Esophagus (tissue), 2 donors: ENCODE results near the gene MFSD12. TPM values are rescaled to one million over a fixed set of nuclear protein-coding genes. Genes with fewer than 3 reads are reported as not detected.
A peak's percentile ranks its signal among the peaks of the same experiment; 100 is the strongest.
"Not testable (repeated sequence)": the region's sequence is repeated elsewhere in the genome, so short reads cannot be mapped to it uniquely, and the experiment has no call there.

ENCODE experiments used
- H3K27ac ChIP-seq, 2 donors: one replicate each; pipeline ENCODE4 v1.5.1; 2013; ENCODE audit warnings: low read depth in 2 of 2, mild to moderate bottlenecking in 2 of 2, inconsistent platforms in 1 of 2, low read length in 1 of 2, moderate library complexity in 1 of 2
- H3K27me3 ChIP-seq, 2 donors: one replicate each; pipeline ENCODE4 v1.6.1; 2013; ENCODE audit warnings: low read length in 2 of 2, control low read depth in 1 of 2, mild to moderate bottlenecking in 1 of 2; ENCODE audit not compliant: insufficient read depth in 2 of 2, control insufficient read depth in 1 of 2
- H3K36me3 ChIP-seq, 2 donors: one replicate each; pipeline ENCODE4 v1.6.1; 2013; ENCODE audit warnings: low read length in 1 of 2; ENCODE audit not compliant: control insufficient read depth in 2 of 2, insufficient read depth in 2 of 2
- H3K4me1 ChIP-seq, 2 donors: one replicate each; pipeline ENCODE4 v1.6.1; 2013; ENCODE audit warnings: low read length in 1 of 2; ENCODE audit not compliant: control insufficient read depth in 2 of 2, insufficient read depth in 2 of 2
- H3K4me3 ChIP-seq, 2 donors: one replicate each; pipeline ENCODE4 v1.5.1; 2013; ENCODE audit warnings: low read length in 2 of 2, mild to moderate bottlenecking in 2 of 2, low read depth in 1 of 2, moderate library complexity in 1 of 2
- H3K9me3 ChIP-seq, 2 donors: one replicate each; pipeline ENCODE4 v1.6.1; 2013; ENCODE audit warnings: mild to moderate bottlenecking in 2 of 2, low read depth in 1 of 2, low read length in 1 of 2, moderate library complexity in 1 of 2; ENCODE audit not compliant: control insufficient read depth in 2 of 2, insufficient read depth in 1 of 2
- WGBS, 2 donors: extraction: QIAGEN DNeasy Blood & Tissue Kit; methylation state at CpG; one replicate each; pipeline ENCODE4 v1.1.7; 2013; 5-methylcytosine and 5-hydroxymethylcytosine counted together
- polyA plus RNA-seq, 2 donors: library from polyadenylated mRNA; stranded (reverse); fragments of 200-250 nt; gene quantifications; one replicate each; pipeline ENCODE4 v1.2.3, GENCODE V29; 2013
- donor health status: healthy with polysubstance abuse.
- donor health status: Bipolar disorder and iron deficiency.

Gene MFSD12
- polyA plus RNA-seq, 2 donors: 26.8 to 27.5 TPM

DNA sequence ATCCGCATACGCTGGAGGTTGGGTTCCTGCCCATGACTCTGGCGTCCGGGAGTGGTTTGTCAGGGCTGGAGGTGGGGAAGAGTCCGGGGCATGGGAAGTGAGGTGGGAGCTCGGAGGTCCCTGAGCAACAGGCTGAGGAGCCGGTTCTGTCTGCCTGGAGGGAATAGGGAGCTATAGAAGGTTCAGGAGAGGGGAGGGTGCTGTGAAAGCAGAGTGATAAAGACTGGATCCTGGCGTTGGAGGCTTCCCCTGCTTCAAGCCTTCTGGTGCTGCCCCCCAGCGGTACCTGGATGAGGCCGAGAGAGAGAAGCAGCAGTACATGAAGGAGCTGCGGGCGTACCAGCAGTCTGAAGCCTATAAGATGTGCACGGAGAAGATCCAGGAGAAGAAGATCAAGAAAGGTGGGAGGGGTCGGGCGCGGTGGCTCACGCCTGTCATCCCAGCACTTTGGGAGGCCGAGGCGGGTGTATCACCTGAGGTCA, 17.9 kb upstream of the MFSD12 start:
- no peaks in the 10 kb centered on the region for H3K27me3 ChIP-seq
- WGBS, 2 donors: 84 to 90% methylated on average over 19 of the region's 19 CpGs
- H3K9me3 ChIP-seq: peaks cover 0 to 3% of the 10 kb centered on the region in 2 donors
- peaks cover 3 to 19% of the 10 kb centered on the region in 2 donors for H3K4me1 ChIP-seq
- no peak overlapping the region for H3K27ac ChIP-seq
- H3K36me3 ChIP-seq: peaks cover 0 to 4% of the 10 kb centered on the region in 2 donors
- H3K4me3 ChIP-seq: no peak overlapping the region

DNA sequence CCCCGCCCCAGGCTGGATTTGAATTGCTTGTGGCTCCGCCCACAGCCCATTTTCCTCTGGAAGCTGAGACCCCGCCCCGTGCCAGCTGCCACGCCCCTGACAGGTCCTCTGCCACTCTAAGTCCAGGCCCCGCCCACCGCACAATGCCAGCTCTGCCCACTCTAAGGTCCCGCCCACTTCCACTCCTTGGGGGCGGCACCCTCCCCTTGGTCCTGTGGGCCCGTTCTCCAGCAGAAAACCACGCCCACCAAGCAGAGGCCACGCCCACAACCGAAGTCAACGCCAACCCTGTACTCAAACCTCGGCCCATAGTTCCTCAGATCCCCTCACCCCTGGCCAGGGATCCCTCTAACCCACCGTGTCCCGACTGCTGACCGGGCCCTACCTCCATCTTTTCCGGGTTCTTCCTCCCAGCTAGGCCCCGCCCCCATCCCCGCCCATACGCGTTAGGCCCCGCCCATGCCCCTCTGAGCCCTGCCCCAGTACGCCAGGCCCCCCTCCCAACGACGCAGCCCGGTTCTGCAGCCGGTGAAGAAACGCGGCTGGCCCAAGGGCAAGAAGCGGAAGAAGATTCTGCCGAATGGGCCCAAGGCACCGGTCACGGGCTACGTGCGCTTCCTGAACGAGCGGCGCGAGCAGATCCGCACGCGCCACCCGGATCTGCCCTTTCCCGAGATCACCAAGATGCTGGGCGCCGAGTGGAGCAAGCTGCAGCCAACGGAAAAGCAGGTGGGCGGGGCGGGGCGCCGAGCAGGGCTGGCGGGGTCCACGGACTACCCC, 16.7 kb upstream of the MFSD12 start:
- WGBS, 2 donors: 59 to 62% methylated on average over 52 to 55 of the region's 55 CpGs
- Histone ChIP-seq H3K36me3 (peaks cover 0 to 4% of the 10 kb centered on the region in 2 donors), H3K9me3 (peaks cover 0 to 3% of the 10 kb centered on the region in 2 donors), H3K4me1 (peaks cover 3 to 19% of the 10 kb centered on the region in 2 donors), H3K27ac (peak overlapping the region; percentile 20 to 26), H3K27me3 (no peaks in the 10 kb centered on the region), H3K4me3 (peak overlapping the region; percentile 59 to 66)

DNA sequence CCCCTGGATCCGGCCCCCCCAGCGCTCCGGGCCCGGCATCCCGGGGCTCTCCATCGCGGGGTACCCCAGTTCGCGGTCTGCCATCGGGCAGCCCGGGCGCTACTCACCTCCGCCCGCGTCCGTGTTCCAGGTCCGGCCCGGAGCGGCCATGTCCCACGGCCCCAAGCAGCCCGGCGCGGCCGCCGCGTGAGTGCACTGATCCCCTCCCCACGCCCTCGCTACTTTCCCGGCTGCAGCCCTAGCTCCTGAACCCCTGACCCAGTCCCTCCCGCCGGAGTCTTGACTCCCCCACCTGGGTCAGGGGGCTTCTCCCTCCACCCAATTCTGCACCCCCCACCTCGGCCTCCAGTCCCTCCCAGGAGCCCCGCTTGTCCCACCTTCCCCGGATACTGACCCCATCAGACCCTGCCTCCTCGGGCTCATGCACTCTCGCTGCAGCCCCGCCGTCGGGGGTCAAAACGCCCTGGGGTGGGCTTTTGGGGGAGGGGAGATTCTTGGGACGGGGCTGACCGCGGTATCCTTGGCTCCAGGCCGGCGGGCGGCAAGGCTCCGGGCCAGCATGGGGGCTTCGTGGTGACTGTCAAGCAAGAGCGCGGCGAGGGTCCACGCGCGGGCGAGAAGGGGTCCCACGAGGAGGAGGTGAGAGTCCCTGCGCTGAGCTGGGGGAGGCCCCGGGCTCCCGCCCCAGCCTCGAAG, 15.9 kb upstream of the MFSD12 start:
- Histone ChIP-seq H3K36me3 (peaks cover 0 to 4% of the 10 kb centered on the region in 2 donors), H3K27ac (peak overlapping the region; percentile 62 to 72), H3K27me3 (no peaks in the 10 kb centered on the region), H3K9me3 (peaks cover 0 to 3% of the 10 kb centered on the region in 2 donors), H3K4me1 (peaks cover 3 to 23% of the 10 kb centered on the region in 2 donors), H3K4me3 (peak overlapping the region; percentile 59 to 66)
- WGBS, 2 donors: 1 to 2% methylated on average over 47 to 60 of the region's 60 CpGs

DNA sequence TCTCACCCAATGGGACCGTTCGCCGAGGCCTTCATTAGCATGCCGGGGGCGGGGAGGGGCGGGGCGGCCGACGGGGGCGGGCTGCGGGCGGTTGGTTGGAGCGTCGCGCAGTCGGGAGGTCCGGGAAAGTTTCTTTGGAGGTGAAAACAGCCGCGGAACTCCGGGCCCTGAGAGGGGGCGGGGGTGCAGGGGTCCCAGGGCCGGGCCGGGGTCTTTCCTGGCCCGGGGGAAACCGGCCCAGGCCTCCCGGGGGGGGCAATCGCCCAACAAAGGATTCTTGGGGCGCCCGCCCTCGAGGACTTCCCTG, 15.4 kb upstream of the MFSD12 start, which contains the start of gene HMG20B:
Gene HMG20B (plus strand): TSS at position 90 of the 307 bp plus-strand sequence. CDS start 366 bp downstream, outside the sequence.
- H3K9me3 ChIP-seq: peaks cover 0 to 3% of the 10 kb centered on the region in 2 donors
- 1 to 2% methylated on average over 20 to 30 of the region's 30 CpGs for WGBS, 2 donors
- peaks cover 0 to 4% of the 10 kb centered on the region in 2 donors for H3K36me3 ChIP-seq
- no peaks in the 10 kb centered on the region for H3K27me3 ChIP-seq
- H3K4me3 ChIP-seq: peak within 1 kb of the TSS; percentile 59 to 66
- H3K4me1 ChIP-seq: peaks cover 3 to 22% of the 10 kb centered on the region in 2 donors
- H3K27ac ChIP-seq: peak within 1 kb of the TSS; percentile 62 to 72

DNA sequence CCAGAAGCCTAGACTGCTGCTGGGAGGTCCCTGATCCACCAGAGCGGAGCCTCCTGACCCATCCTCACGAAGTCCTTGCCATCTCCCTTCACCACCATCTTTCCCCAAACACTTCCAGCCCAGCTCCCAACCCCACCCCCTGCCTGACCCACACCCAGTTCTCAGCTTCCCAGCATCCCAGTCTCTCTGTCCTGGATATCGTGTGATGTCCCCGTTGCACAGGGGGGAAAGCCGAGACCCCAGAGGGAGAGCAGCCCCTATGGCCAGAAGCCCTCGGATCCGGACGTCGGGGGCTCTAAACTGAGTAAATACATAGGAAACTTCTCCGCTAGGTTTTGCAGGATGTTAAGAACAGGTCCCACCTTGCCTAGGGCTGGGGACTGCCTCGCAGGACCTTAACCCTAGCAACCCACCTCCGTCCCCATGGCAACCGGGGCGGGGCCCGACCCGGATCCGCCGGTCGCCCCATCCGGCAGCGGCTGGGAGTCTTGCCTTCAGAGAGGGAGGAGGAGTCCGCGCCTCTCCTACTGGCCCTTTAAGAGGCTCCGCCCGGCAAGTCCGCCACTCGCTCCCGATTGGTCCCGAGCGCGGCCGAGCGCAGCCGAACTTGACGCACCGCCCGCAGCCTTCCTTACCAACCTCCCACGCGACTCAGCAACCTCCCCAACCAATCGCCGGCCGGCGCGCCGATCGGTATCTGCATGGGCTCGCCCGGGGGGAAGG, 14.9 kb upstream of the MFSD12 start:
- peak overlapping the region; percentile 28 to 59 for H3K4me3 ChIP-seq
- H3K36me3 ChIP-seq: peaks cover 0 to 4% of the 10 kb centered on the region in 2 donors
- peaks cover 3 to 20% of the 10 kb centered on the region in 2 donors for H3K4me1 ChIP-seq
- peak overlapping the region in 1 of 2 donors; percentile 59 for H3K27ac ChIP-seq
- peaks cover 0 to 3% of the 10 kb centered on the region in 2 donors for H3K9me3 ChIP-seq
- WGBS, 2 donors: 1 to 2% methylated on average over 31 to 48 of the region's 48 CpGs
- H3K27me3 ChIP-seq: no peaks in the 10 kb centered on the region

DNA sequence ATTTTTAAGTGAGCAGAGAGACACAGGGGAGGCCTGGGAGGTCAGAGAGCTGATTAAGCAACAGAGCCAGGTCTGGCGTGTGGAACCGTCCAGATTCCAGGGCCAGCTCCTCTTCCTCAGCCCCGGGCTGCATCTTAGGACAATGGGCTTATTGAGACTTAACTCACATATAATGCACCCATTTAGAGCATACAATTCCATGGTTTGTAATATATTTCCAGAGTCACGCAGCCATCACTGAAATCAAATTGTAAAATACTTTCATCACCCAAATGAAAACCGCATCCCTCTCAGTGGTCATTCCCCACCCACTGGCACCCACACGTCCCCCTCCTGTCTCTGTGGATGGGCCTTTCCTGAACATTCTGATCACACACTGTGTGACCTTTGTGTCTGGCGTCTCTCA, 13.2 kb upstream of the MFSD12 start:
- Histone ChIP-seq H3K4me3 (no peak overlapping the region), H3K4me1 (peaks cover 0 to 11% of the 10 kb centered on the region in 2 donors), H3K36me3 (peaks cover 0 to 2% of the 10 kb centered on the region in 2 donors), H3K27ac (no peak overlapping the region), H3K27me3 (no peaks in the 10 kb centered on the region), H3K9me3 (peaks cover 0 to 3% of the 10 kb centered on the region in 2 donors)
- WGBS, 2 donors: 72 to 77% methylated on average over 7 of the region's 7 CpGs

DNA sequence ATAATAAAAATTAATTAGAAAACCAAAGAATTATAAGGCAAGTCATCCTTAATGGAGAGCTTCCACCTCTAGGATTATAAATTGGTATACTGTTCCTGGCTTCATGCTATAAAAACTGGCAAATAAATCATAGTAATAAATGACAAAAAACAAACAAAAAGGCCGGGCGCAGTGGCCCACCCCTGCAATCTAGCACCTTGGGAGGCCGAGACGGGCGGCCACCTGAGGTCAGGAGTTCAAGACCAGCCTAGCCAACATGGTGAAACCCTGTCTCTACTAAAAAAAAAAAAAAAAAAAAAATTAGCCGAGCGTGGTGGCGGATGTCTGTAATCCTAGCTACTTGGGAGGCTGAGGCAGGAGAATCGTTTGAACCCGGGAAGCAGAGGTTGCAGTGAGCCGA, 12.7 kb upstream of the MFSD12 start:
- peaks cover 0 to 11% of the 10 kb centered on the region in 2 donors for H3K4me1 ChIP-seq
- not testable (repeated sequence) for H3K27ac ChIP-seq, H3K4me3 ChIP-seq, H3K36me3 ChIP-seq, H3K9me3 ChIP-seq, H3K27me3 ChIP-seq
- 77 to 86% methylated on average over 11 of the region's 11 CpGs for WGBS, 2 donors

DNA sequence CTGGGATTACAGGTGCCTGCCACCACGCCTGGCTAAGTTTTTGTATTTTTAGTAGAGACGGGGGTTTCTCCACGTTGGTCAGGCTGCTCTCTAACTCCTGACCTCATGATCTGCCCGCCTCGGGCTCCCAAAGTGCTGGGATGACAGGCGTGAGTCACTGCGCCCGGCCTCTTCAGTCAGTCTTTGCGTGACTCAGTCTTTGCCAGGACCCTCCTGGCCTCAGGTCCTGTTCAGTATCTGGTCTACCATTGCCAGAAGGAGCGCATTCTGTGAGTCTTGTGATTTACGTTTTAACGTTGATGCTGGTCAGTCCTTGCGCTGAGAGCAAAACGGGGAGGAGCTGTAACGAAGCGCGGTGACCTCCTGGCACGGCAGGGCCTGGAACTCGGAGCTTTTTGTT, 7.8 kb upstream of the MFSD12 start:
- Histone ChIP-seq H3K4me3 (no peak overlapping the region), H3K36me3 (no peaks in the 10 kb centered on the region), H3K4me1 (peaks cover 0 to 4% of the 10 kb centered on the region in 2 donors), H3K27ac (no peak overlapping the region), H3K27me3 (no peaks in the 10 kb centered on the region), H3K9me3 (no peaks in the 10 kb centered on the region)
- 85 to 89% methylated on average over 19 of the region's 19 CpGs for WGBS, 2 donors
